GM23338 (cell line): ENCODE data around the gene LTB4R. TPM values are rescaled to one million over a fixed set of nuclear protein-coding genes. Genes with fewer than 3 reads are reported as not detected.

Experiments
- ATAC-seq: fragments of 200-7000 bp; cut with Tn5 transposase; 3 replicates; pipeline ENCODE4 v1.9.1; 2020
- DNase-seq: peaks from one replicate; pipeline ENCODE4 v3.0.0-alpha.2; 2015; ENCODE audit warnings: low spot score
- H2AFZ ChIP-seq: fragments of 200-600 bp; sonication (generic); 2 replicates; pipeline ENCODE4 v1.8.0; 2016; ENCODE audit warnings: antibody characterized with exemption, mild to moderate bottlenecking, moderate library complexity
- H3F3A ChIP-seq: fragments of 200-600 bp; sonication (generic); replicated peaks from 2 replicates; pipeline ENCODE4 v1.8.0; 2017; ENCODE audit warnings: antibody characterized with exemption, mixed run types, low read depth
- H3K27ac ChIP-seq: fragments of 200-600 bp; sonication (generic); 2 replicates; pipeline ENCODE4 v1.6.1; 2016; ENCODE audit warnings: low read depth
- H3K27me3 ChIP-seq: fragments of 200-600 bp; sonication (generic); 2 replicates; pipeline ENCODE4 v1.8.0; 2016; ENCODE audit warnings: mild to moderate bottlenecking, mixed run types, moderate library complexity; ENCODE audit not compliant: insufficient read depth
- H3K36me3 ChIP-seq: fragments of 200-600 bp; sonication (generic); 2 replicates; pipeline ENCODE4 v1.8.0; 2016; ENCODE audit warnings: mild to moderate bottlenecking; ENCODE audit not compliant: insufficient read depth
- H3K4me1 ChIP-seq: fragments of 200-600 bp; sonication (generic); 2 replicates; pipeline ENCODE4 v1.8.0; 2016; ENCODE audit warnings: mild to moderate bottlenecking, moderate library complexity; ENCODE audit not compliant: insufficient read depth
- H3K4me2 ChIP-seq: fragments of 200-600 bp; sonication (generic); 2 replicates; pipeline ENCODE4 v1.7.1; 2017; ENCODE audit warnings: mixed run types
- H3K4me3 ChIP-seq: fragments of 200-600 bp; sonication (generic); 2 replicates; pipeline ENCODE4 v1.6.1; 2016; ENCODE audit warnings: mixed run types
- H3K79me2 ChIP-seq: fragments of 200-600 bp; sonication (generic); replicated peaks from 2 replicates; pipeline ENCODE4 v1.8.0; 2017; ENCODE audit warnings: mild to moderate bottlenecking; ENCODE audit not compliant: insufficient read depth
- H3K9me2 ChIP-seq: fragments of 200-600 bp; sonication (generic); 2 replicates; pipeline ENCODE4 v1.8.0; 2017; ENCODE audit not compliant: insufficient read depth
- H4K20me1 ChIP-seq: fragments of 200-600 bp; sonication (generic); replicated peaks from 2 replicates; pipeline ENCODE4 v1.8.0; 2017; ENCODE audit warnings: mild to moderate bottlenecking; ENCODE audit not compliant: insufficient read depth
- H3K27ac Mint-ChIP-seq: 2 replicates; pipeline ENCODE4 v1.8.0; 2020; ENCODE audit warnings: inconsistent platforms, mild to moderate bottlenecking, moderate library complexity, mixed read lengths
- H3K27me3 Mint-ChIP-seq: 3 replicates; pipeline ENCODE4 v1.8.0; 2022; ENCODE audit warnings: low read depth, mild to moderate bottlenecking, moderate library complexity, mixed read lengths, inconsistent platforms; ENCODE audit not compliant: insufficient read depth, poor library complexity
- H3K36me3 Mint-ChIP-seq: 3 replicates; pipeline ENCODE4 v1.8.0; 2021; ENCODE audit warnings: low read depth, mild to moderate bottlenecking, inconsistent platforms, moderate library complexity, mixed read lengths
- H3K4me1 Mint-ChIP-seq: 3 replicates; pipeline ENCODE4 v1.8.0; 2020; ENCODE audit warnings: mild to moderate bottlenecking, inconsistent platforms, mixed read lengths
- H3K4me3 Mint-ChIP-seq: 3 replicates; pipeline ENCODE4 v1.8.0; 2021; ENCODE audit warnings: moderate library complexity, mild to moderate bottlenecking, inconsistent platforms, mixed read lengths
- H3K9me3 Mint-ChIP-seq: 3 replicates; pipeline ENCODE4 v1.8.0; 2020; ENCODE audit warnings: moderate library complexity, mild to moderate bottlenecking, inconsistent platforms, mixed read lengths
- CREB1 ChIP-seq: fragments of 250-450 bp; sonication (Bioruptor Pico); IDR thresholded peaks from 2 replicates; pipeline ENCODE4 v1.5.0; 2020; ENCODE audit warnings: low read depth, mild to moderate bottlenecking, moderate library complexity
- EZH2 ChIP-seq: fragments of 200-600 bp; sonication (generic); IDR thresholded peaks from one replicate; pipeline ENCODE4 v1.8.0; 2017; ENCODE audit warnings: antibody characterized with exemption, mild to moderate bottlenecking, low read depth; ENCODE audit not compliant: unreplicated experiment
- EZH2phosphoT487 ChIP-seq: fragments of 200-600 bp; sonication (generic); IDR thresholded peaks from one replicate; pipeline ENCODE4 v1.8.1; 2018; ENCODE audit warnings: antibody characterized with exemption; ENCODE audit not compliant: unreplicated experiment
- JUNB ChIP-seq: IDR thresholded peaks from one replicate; pipeline ENCODE4 v1.6.1; 2016; ENCODE audit warnings: antibody characterized with exemption; ENCODE audit not compliant: unreplicated experiment
- NANOG ChIP-seq: IDR thresholded peaks from 2 replicates; pipeline ENCODE4 v1.6.1; 2016; ENCODE audit warnings: antibody characterized with exemption, borderline replicate concordance
- POLR2AphosphoS5 ChIP-seq: IDR thresholded peaks from 2 replicates; pipeline ENCODE4 v1.6.1; 2016; ENCODE audit warnings: antibody characterized with exemption, low read depth
- STAT1 ChIP-seq: IDR thresholded peaks from one replicate; pipeline ENCODE4 v1.6.1; 2016; ENCODE audit warnings: antibody characterized with exemption; ENCODE audit not compliant: unreplicated experiment
- ZNF114 ChIP-seq: fragments of 250-450 bp; sonication (Bioruptor Pico); IDR thresholded peaks from 2 replicates; pipeline ENCODE4 v1.5.0; 2020; ENCODE audit warnings: mild to moderate bottlenecking, moderate library complexity
- ZNF331 ChIP-seq: fragments of 250-450 bp; sonication (Bioruptor Pico); IDR thresholded peaks from 2 replicates; pipeline ENCODE4 v1.5.0; 2020; ENCODE audit warnings: low read depth, mild to moderate bottlenecking, moderate library complexity
- polyA plus RNA-seq: library from polyadenylated mRNA; unstranded; fragments of >200 nt; fragmentation: Nextera tagmentation; extraction: Ambion mirVana; gene quantifications from 2 replicates; pipeline ENCODE4 v1.2.1, GENCODE V29; 2016
- total RNA-seq: library from RNA; depleted of rRNA; stranded (reverse); fragments of >200 nt; shearing (Covaris generic); gene quantifications from 2 replicates; pipeline ENCODE4 v1.2.3, GENCODE V29; 2014
- TF ChIP-seq, protein P1 (sequence below): IDR thresholded peaks from one replicate; pipeline ENCODE4 v1.6.1; 2018; ENCODE audit warnings: antibody characterized with exemption; ENCODE audit not compliant: unreplicated experiment
- TF ChIP-seq, protein P2 (sequence below): fragments of 250-450 bp; sonication (Bioruptor Pico); IDR thresholded peaks from 2 replicates; pipeline ENCODE4 v1.5.0; 2020; ENCODE audit warnings: mild to moderate bottlenecking, moderate library complexity
- TF ChIP-seq, protein P3 (sequence below), 2 experiments: fragments of 200-600 bp in 1 of 2; sonication (generic) in 1 of 2; conservative IDR thresholded peaks; 2 replicates each; pipeline versions ENCODE4 v1.5.1 to v1.6.1; 2016 to 2017; ENCODE audit warnings: antibody characterized with exemption in 2 of 2, low read depth in 2 of 2, mild to moderate bottlenecking in 2 of 2, moderate library complexity in 1 of 2
- TF ChIP-seq, protein P4 (sequence below): IDR thresholded peaks from 2 replicates; pipeline ENCODE4 v1.6.1; 2016; ENCODE audit warnings: antibody characterized with exemption

The LTB4R gene
- total and polyA plus RNA-seq, 2 experiments from 2014 or later: 2.1 to 4.7 TPM

DNA sequence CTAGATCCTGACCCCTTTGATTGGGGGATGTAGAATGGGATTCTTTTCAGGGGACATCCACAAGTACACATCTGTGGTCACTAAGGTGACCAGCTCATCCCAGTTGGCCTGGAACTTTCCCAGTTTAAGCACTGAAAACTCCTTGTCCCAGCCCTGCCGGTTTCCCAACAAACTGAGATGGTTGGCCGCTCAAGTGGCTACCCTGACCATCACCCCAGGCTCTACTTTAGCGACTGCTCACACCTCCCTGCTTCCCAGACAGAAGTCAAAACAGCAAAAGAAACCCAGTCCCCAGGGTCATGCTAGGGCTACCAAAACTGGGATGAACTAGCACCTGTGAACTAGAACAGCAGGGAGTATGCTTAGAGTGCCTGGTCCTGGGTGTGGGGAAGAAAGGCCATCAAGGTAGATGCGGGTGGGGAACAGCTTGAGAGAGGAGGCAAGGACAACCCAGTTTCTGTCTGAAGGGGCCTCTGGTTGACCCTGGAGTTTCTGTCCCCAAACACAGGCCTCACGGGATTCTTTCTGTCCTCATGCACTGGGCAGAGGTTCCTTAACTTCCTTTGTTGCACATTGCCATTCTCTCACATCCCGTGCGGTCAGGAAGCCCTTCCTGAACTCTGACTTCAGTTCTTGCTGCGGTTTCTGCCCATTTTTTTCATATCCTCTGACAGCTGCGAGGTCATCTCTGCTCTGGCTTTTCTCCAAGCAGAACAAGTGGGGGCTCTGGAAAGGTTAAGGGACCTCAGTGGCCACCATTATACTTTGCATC is 1.6 kb downstream of the LTB4R start:
- no peak overlapping the region for H3K4me3 ChIP-seq
- peaks cover 16% of the 10 kb centered on the region for H3K36me3 Mint-ChIP-seq
- no peaks in the 10 kb centered on the region for H3K79me2 ChIP-seq
- TF ChIP-seq, protein P1, sequence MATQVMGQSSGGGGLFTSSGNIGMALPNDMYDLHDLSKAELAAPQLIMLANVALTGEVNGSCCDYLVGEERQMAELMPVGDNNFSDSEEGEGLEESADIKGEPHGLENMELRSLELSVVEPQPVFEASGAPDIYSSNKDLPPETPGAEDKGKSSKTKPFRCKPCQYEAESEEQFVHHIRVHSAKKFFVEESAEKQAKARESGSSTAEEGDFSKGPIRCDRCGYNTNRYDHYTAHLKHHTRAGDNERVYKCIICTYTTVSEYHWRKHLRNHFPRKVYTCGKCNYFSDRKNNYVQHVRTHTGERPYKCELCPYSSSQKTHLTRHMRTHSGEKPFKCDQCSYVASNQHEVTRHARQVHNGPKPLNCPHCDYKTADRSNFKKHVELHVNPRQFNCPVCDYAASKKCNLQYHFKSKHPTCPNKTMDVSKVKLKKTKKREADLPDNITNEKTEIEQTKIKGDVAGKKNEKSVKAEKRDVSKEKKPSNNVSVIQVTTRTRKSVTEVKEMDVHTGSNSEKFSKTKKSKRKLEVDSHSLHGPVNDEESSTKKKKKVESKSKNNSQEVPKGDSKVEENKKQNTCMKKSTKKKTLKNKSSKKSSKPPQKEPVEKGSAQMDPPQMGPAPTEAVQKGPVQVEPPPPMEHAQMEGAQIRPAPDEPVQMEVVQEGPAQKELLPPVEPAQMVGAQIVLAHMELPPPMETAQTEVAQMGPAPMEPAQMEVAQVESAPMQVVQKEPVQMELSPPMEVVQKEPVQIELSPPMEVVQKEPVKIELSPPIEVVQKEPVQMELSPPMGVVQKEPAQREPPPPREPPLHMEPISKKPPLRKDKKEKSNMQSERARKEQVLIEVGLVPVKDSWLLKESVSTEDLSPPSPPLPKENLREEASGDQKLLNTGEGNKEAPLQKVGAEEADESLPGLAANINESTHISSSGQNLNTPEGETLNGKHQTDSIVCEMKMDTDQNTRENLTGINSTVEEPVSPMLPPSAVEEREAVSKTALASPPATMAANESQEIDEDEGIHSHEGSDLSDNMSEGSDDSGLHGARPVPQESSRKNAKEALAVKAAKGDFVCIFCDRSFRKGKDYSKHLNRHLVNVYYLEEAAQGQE: no peak
- TF ChIP-seq JUNB: no peak
- no peak for TF ChIP-seq STAT1
- TF ChIP-seq, protein P2, sequence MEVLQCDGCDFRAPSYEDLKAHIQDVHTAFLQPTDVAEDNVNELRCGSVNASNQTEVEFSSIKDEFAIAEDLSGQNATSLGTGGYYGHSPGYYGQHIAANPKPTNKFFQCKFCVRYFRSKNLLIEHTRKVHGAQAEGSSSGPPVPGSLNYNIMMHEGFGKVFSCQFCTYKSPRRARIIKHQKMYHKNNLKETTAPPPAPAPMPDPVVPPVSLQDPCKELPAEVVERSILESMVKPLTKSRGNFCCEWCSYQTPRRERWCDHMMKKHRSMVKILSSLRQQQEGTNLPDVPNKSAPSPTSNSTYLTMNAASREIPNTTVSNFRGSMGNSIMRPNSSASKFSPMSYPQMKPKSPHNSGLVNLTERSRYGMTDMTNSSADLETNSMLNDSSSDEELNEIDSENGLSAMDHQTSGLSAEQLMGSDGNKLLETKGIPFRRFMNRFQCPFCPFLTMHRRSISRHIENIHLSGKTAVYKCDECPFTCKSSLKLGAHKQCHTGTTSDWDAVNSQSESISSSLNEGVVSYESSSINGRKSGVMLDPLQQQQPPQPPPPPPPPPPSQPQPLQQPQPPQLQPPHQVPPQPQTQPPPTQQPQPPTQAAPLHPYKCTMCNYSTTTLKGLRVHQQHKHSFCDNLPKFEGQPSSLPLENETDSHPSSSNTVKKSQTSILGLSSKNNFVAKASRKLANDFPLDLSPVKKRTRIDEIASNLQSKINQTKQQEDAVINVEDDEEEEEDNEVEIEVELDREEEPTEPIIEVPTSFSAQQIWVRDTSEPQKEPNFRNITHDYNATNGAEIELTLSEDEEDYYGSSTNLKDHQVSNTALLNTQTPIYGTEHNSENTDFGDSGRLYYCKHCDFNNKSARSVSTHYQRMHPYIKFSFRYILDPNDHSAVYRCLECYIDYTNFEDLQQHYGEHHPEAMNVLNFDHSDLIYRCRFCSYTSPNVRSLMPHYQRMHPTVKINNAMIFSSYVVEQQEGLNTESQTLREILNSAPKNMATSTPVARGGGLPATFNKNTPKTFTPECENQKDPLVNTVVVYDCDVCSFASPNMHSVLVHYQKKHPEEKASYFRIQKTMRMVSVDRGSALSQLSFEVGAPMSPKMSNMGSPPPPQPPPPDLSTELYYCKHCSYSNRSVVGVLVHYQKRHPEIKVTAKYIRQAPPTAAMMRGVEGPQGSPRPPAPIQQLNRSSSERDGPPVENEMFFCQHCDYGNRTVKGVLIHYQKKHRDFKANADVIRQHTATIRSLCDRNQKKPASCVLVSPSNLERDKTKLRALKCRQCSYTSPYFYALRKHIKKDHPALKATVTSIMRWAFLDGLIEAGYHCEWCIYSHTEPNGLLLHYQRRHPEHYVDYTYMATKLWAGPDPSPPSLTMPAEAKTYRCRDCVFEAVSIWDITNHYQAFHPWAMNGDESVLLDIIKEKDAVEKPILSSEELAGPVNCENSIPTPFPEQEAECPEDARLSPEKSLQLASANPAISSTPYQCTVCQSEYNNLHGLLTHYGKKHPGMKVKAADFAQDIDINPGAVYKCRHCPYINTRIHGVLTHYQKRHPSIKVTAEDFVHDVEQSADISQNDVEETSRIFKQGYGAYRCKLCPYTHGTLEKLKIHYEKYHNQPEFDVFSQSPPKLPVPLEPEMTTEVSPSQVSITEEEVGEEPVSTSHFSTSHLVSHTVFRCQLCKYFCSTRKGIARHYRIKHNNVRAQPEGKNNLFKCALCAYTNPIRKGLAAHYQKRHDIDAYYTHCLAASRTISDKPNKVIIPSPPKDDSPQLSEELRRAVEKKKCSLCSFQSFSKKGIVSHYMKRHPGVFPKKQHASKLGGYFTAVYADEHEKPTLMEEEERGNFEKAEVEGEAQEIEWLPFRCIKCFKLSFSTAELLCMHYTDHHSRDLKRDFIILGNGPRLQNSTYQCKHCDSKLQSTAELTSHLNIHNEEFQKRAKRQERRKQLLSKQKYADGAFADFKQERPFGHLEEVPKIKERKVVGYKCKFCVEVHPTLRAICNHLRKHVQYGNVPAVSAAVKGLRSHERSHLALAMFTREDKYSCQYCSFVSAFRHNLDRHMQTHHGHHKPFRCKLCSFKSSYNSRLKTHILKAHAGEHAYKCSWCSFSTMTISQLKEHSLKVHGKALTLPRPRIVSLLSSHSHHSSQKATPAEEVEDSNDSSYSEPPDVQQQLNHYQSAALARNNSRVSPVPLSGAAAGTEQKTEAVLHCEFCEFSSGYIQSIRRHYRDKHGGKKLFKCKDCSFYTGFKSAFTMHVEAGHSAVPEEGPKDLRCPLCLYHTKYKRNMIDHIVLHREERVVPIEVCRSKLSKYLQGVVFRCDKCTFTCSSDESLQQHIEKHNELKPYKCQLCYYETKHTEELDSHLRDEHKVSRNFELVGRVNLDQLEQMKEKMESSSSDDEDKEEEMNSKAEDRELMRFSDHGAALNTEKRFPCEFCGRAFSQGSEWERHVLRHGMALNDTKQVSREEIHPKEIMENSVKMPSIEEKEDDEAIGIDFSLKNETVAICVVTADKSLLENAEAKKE (CRISPR knock-in tag): no peak
- TF ChIP-seq CREB1: no peak
- TF ChIP-seq EZH2: no peak
- TF ChIP-seq, protein P3, sequence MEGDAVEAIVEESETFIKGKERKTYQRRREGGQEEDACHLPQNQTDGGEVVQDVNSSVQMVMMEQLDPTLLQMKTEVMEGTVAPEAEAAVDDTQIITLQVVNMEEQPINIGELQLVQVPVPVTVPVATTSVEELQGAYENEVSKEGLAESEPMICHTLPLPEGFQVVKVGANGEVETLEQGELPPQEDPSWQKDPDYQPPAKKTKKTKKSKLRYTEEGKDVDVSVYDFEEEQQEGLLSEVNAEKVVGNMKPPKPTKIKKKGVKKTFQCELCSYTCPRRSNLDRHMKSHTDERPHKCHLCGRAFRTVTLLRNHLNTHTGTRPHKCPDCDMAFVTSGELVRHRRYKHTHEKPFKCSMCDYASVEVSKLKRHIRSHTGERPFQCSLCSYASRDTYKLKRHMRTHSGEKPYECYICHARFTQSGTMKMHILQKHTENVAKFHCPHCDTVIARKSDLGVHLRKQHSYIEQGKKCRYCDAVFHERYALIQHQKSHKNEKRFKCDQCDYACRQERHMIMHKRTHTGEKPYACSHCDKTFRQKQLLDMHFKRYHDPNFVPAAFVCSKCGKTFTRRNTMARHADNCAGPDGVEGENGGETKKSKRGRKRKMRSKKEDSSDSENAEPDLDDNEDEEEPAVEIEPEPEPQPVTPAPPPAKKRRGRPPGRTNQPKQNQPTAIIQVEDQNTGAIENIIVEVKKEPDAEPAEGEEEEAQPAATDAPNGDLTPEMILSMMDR (conservative IDR thresholded peaks at IDR 0.05; ENCODE audit: low read depth in 2 of 2): no peak
- TF ChIP-seq, protein P4, sequence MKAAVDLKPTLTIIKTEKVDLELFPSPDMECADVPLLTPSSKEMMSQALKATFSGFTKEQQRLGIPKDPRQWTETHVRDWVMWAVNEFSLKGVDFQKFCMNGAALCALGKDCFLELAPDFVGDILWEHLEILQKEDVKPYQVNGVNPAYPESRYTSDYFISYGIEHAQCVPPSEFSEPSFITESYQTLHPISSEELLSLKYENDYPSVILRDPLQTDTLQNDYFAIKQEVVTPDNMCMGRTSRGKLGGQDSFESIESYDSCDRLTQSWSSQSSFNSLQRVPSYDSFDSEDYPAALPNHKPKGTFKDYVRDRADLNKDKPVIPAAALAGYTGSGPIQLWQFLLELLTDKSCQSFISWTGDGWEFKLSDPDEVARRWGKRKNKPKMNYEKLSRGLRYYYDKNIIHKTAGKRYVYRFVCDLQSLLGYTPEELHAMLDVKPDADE: no peak
- TF ChIP-seq ZNF114 (CRISPR knock-in tag): no peak
- no peak for TF ChIP-seq EZH2phosphoT487
- TF ChIP-seq NANOG: no peak
- TF ChIP-seq POLR2AphosphoS5: no peak
- TF ChIP-seq ZNF331: no peak
- H3K4me2 ChIP-seq: no peak overlapping the region
- peaks cover 34% of the 10 kb centered on the region for H3K27me3 ChIP-seq
- H4K20me1 ChIP-seq: no peaks in the 10 kb centered on the region; the same call in none of the 2 replicates
- no peaks in the 10 kb centered on the region for H3K9me3 Mint-ChIP-seq
- no peaks in the 10 kb centered on the region for H3F3A ChIP-seq
- H2AFZ ChIP-seq: no peak overlapping the region
- H3K4me3 Mint-ChIP-seq: peak overlapping the region; percentile 43; the same call in 1 of the 3 replicates
- DNase-seq (no peak), ATAC-seq (no peak)
- no peak overlapping the region for H3K27ac Mint-ChIP-seq
- H3K4me1 Mint-ChIP-seq: peaks cover 12% of the 10 kb centered on the region
- no peak overlapping the region for H3K27ac ChIP-seq
- H3K36me3 ChIP-seq: no peaks in the 10 kb centered on the region
- H3K4me1 ChIP-seq: peaks cover 4% of the 10 kb centered on the region; the same call in 1 of the 2 replicates
- H3K9me2 ChIP-seq: no peaks in the 10 kb centered on the region
- peaks cover 42% of the 10 kb centered on the region for H3K27me3 Mint-ChIP-seq
